Progenitor cell of endocrine pancreas (in vitro differentiated cells): ENCODE data around the gene ACTN1. TPM values are rescaled to one million over a fixed set of nuclear protein-coding genes. Genes with fewer than 3 reads are reported as not detected.

Experiments used
- DNase-seq: peaks from one replicate; pipeline ENCODE4 v3.0.0; 2021; ENCODE audit warnings: low spot score; ENCODE audit not compliant: unreplicated experiment
- H3K27ac Mint-ChIP-seq: 2 replicates; pipeline ENCODE4 v1.8.0; 2021; ENCODE audit warnings: mild to moderate bottlenecking, moderate library complexity, mixed read lengths
- H3K27me3 Mint-ChIP-seq: 2 replicates; pipeline ENCODE4 v1.8.0; 2021; ENCODE audit warnings: mixed read lengths
- H3K36me3 Mint-ChIP-seq: 2 replicates; pipeline ENCODE4 v1.8.0; 2022; ENCODE audit warnings: mixed read lengths; ENCODE audit not compliant: insufficient read depth
- H3K4me1 Mint-ChIP-seq: 2 replicates; pipeline ENCODE4 v1.8.0; 2021; ENCODE audit warnings: low read depth, mixed read lengths
- H3K4me3 Mint-ChIP-seq: 2 replicates; pipeline ENCODE4 v1.8.0; 2021; ENCODE audit warnings: low read depth, mild to moderate bottlenecking, moderate library complexity, mixed read lengths
- H3K9me3 Mint-ChIP-seq: 2 replicates; pipeline ENCODE4 v1.8.0; 2021; ENCODE audit warnings: low read depth, mixed read lengths
- CTCF ChIP-seq: fragments of 200-600 bp; sonication (generic); IDR thresholded peaks from one replicate; pipeline ENCODE4 v1.5.0; 2021; ENCODE audit warnings: antibody characterized with exemption, mild to moderate bottlenecking; ENCODE audit not compliant: unreplicated experiment
- total RNA-seq: library from RNA; stranded (reverse); gene quantifications from 2 replicates; pipeline ENCODE4 v1.2.1, GENCODE V29; 2021

The ACTN1 gene
- total RNA-seq, 1 donor from 2014 or later, result 92.6 TPM

GRCh38 chr14:69001375-69001774, 22.3 kb upstream of the ACTN1 start:
- H3K4me1 Mint-ChIP-seq, result peaks cover 7% of the 10 kb centered on the region
- DNase-seq, result no peak
- TF ChIP-seq CTCF, result no peak
- no peak overlapping the region for H3K27ac Mint-ChIP-seq
- no peaks in the 10 kb centered on the region for H3K9me3 Mint-ChIP-seq
- H3K27me3 Mint-ChIP-seq, result peaks cover 7% of the 10 kb centered on the region
- no peak overlapping the region for H3K4me3 Mint-ChIP-seq
- no peaks in the 10 kb centered on the region for H3K36me3 Mint-ChIP-seq

DNA sequence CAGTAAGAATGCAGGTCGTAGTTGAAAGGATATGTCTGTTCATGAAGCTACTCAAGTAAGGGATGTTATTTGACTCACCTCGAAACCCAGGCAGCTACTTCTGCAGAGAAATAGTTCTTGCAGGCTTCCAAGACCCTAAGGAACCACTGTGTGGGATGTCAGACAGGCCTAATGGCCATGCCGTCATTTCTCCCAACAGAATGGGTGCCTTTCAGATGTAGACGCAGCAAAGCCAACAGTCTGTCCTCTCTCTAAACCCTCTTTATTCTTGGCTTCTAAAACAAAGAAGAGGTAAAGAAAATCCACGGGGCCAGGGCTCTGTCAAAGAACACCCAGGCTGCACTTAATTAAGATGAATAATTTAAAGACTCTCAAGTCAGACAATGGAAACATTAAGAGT, 19.0 kb upstream of the ACTN1 start:
- H3K36me3 Mint-ChIP-seq, result no peaks in the 10 kb centered on the region
- no peaks in the 10 kb centered on the region for H3K9me3 Mint-ChIP-seq
- no peak overlapping the region for H3K27ac Mint-ChIP-seq
- no peak for TF ChIP-seq CTCF
- no peaks in the 10 kb centered on the region for H3K27me3 Mint-ChIP-seq
- no peak overlapping the region for H3K4me3 Mint-ChIP-seq
- no peak for DNase-seq
- H3K4me1 Mint-ChIP-seq, result no peaks in the 10 kb centered on the region

GRCh38 chr14:68995731-68996130, 16.6 kb upstream of the ACTN1 start:
- Mint-ChIP-seq H3K27me3 (no peaks in the 10 kb centered on the region), H3K27ac (no peak overlapping the region), H3K4me3 (no peak overlapping the region), H3K36me3 (no peaks in the 10 kb centered on the region), H3K4me1 (no peaks in the 10 kb centered on the region), H3K9me3 (no peaks in the 10 kb centered on the region)
- no peak for DNase-seq
- no peak for TF ChIP-seq CTCF

DNA sequence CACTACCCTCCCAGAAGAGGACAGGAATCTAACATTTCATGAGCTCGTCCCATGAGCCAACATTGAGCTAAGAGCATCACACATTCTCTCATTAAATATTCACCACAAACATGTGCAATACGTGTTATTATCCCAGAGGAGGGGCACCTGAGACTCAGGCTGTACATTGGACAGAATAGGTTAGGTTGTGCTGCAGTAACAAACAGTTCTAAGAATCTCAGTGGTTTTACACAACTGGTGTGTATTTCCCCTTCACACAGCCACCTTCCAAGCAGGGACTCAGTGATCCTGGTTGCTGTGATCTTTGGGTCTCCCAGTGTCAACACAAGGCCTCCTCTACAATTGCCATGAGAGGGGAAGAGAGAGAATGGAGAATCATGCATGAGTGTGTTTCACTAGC, 15.0 kb upstream of the ACTN1 start:
- no peaks in the 10 kb centered on the region for H3K4me1 Mint-ChIP-seq
- H3K4me3 Mint-ChIP-seq, result no peak overlapping the region
- H3K27ac Mint-ChIP-seq, result no peak overlapping the region
- no peaks in the 10 kb centered on the region for H3K27me3 Mint-ChIP-seq
- no peaks in the 10 kb centered on the region for H3K36me3 Mint-ChIP-seq
- no peaks in the 10 kb centered on the region for H3K9me3 Mint-ChIP-seq
- no peak for DNase-seq
- TF ChIP-seq CTCF, result no peak

DNA sequence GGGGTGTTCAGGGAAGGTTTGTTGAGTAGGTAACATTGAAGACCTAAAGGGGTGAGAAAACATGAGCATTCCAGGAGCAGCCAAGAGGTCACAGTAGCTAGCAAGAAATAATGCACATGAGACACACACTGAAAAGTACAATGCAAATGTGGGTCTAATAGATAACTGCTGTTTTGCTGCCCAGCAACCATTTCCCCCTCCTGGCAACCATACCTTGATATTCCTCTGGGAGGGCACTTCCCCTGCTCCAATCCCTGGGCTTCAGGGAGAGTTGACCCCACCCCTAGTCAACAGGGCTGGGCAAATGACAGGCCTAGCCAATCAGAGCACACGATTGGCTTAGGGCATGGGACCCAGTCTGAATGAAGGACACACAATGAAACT, 8.5 kb upstream of the ACTN1 start:
- no peaks in the 10 kb centered on the region for H3K9me3 Mint-ChIP-seq
- no peak overlapping the region for H3K27ac Mint-ChIP-seq
- H3K27me3 Mint-ChIP-seq, result peaks cover 7% of the 10 kb centered on the region
- H3K36me3 Mint-ChIP-seq, result no peaks in the 10 kb centered on the region
- DNase-seq, result no peak
- peaks cover 8% of the 10 kb centered on the region for H3K4me1 Mint-ChIP-seq
- no peak for TF ChIP-seq CTCF
- no peak overlapping the region for H3K4me3 Mint-ChIP-seq
